HL-60 (cell line): Measurements from ENCODE around the gene CDR2L.

ENCODE experiments used
- DNase-seq, 2 experiments: peaks; one replicate each; pipeline ENCODE4 v3.0.0-alpha.2; 2010 to 2020; ENCODE audit warnings: low read depth in 1 of 2, low spot score in 1 of 2
- H3K27ac ChIP-seq: fragments of 250-450 bp; sonication (Bioruptor Pico); replicated peaks from 2 replicates; pipeline ENCODE4 v1.5.1; 2020; ENCODE audit warnings: mild to moderate bottlenecking, moderate library complexity
- H3K27me3 ChIP-seq: fragments of 250-450 bp; sonication (Bioruptor Pico); 2 replicates; pipeline ENCODE4 v1.5.1; 2021; ENCODE audit warnings: mild to moderate bottlenecking, moderate library complexity; ENCODE audit not compliant: insufficient read depth, poor library complexity, severe bottlenecking
- H3K4me3 ChIP-seq: replicated peaks from 2 replicates; pipeline ENCODE4 v1.5.1; 2011; ENCODE audit warnings: mild to moderate bottlenecking, control low read depth, low read length; ENCODE audit not compliant: insufficient read depth
- CTCF ChIP-seq: IDR thresholded peaks from one replicate; pipeline ENCODE4 v1.5.1; 2011; ENCODE audit warnings: low read length, control low read depth, inconsistent platforms; ENCODE audit not compliant: insufficient read depth
- GABPA ChIP-seq: IDR thresholded peaks from 2 replicates; pipeline ENCODE4 v1.6.1; 2012; ENCODE audit warnings: low read depth
- POLR2AphosphoS5 ChIP-seq: IDR thresholded peaks from 2 replicates; pipeline ENCODE4 v1.6.1; 2012; ENCODE audit warnings: low read depth
- REST ChIP-seq: IDR thresholded peaks from 2 replicates; pipeline ENCODE4 v1.6.1; 2012; ENCODE audit warnings: low read depth; ENCODE audit not compliant: insufficient replicate concordance
- SPI1 ChIP-seq: IDR thresholded peaks from 2 replicates; pipeline ENCODE4 v1.6.1; 2012; ENCODE audit warnings: low read depth, mild to moderate bottlenecking, borderline replicate concordance

The CDR2L gene

DNA sequence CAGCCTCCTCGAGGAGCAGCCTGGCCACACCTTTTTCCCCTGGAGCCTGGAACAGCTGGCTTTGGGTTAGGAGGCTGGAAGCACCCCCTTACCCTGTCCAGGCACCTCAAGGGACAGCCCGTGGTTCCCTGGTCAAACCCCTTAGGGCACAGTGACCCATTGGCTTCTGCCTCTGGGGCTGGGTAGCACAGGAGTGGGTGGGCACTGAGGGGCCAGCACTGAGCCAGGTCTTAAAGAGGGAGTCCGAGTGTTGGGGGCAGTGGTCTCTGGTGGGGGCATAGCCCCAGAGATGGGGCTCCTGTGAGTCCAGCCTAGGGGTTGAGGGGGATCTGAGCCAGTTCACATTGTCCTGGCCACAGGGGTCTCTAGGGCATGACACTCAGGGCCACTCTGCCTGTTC, 36.4 kb upstream of the CDR2L start:
- DNase-seq, result no peak
- TF ChIP-seq REST (no peak), POLR2AphosphoS5 (no peak), GABPA (no peak), SPI1 (no peak), CTCF (no peak)
- Histone ChIP-seq H3K27ac (no peak overlapping the region), H3K27me3 (no peaks in the 10 kb centered on the region), H3K4me3 (no peak overlapping the region)

DNA sequence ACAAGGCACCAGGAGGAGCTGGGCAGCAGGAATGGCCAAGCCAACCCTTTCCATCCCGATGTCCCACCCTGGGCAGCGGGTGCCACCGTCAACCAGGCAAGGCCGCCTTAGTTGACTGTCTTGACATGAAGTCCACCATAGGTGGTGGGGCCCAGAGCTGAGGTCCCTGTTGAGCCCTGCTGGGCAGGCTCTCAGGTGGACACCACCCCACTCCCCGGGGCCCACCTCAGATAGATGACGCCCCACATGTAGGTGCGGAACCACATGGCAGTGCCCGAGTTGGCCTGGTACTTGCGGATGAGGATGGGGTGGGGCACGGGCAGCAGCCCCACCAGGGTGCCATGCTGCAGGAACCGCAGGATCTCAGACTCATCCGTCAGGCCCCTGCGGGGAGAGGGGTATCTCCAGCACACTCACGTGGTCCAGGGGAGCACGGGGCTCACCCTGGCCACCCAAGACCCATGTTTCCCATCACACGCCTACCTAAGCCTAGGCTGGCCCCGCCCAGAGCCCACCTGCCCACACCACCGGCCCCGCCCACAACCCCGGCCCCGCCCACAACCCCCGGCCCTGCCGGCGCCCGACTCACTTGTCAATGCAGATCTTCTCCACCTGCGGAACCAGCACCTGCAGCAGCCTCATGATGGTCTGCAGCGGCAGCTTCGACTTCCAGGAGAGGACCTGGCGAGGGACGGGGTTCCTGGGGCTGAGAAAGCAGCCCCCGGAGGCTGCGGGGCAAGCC, 35.6 kb upstream of the CDR2L start:
- Histone ChIP-seq H3K27me3 (no peaks in the 10 kb centered on the region), H3K4me3 (no peak overlapping the region), H3K27ac (no peak overlapping the region)
- TF ChIP-seq GABPA, result no peak
- no peak for TF ChIP-seq REST
- TF ChIP-seq CTCF, result no peak
- TF ChIP-seq POLR2AphosphoS5, result no peak
- no peak for TF ChIP-seq SPI1
- DNase-seq, result no peak

GRCh38 chr17:74952431-74953133, 34.9 kb upstream of the CDR2L start:
- TF ChIP-seq GABPA, result no peak
- TF ChIP-seq CTCF, result no peak
- TF ChIP-seq POLR2AphosphoS5, result no peak
- no peak for TF ChIP-seq SPI1
- no peak for TF ChIP-seq REST
- Histone ChIP-seq H3K27ac (no peak overlapping the region), H3K27me3 (no peaks in the 10 kb centered on the region), H3K4me3 (no peak overlapping the region)
- DNase-seq, result no peak
